Hematopoietic multipotent progenitor cell treated with erythropoietin and hydrocortisone succinate and interleukin-3 and kit ligand, for 15 days (in vitro differentiated cells): Measurements from ENCODE around the gene ZNRF3.
"Not testable (repeated sequence)": the region's sequence is repeated elsewhere in the genome, so short reads cannot be mapped to it uniquely, and the experiment has no call there.

ENCODE experiments used
- DNase-seq: peaks from one replicate; pipeline ENCODE4 v3.0.0-alpha.2; 2015; ENCODE audit warnings: low spot score

The ZNRF3 gene

DNA sequence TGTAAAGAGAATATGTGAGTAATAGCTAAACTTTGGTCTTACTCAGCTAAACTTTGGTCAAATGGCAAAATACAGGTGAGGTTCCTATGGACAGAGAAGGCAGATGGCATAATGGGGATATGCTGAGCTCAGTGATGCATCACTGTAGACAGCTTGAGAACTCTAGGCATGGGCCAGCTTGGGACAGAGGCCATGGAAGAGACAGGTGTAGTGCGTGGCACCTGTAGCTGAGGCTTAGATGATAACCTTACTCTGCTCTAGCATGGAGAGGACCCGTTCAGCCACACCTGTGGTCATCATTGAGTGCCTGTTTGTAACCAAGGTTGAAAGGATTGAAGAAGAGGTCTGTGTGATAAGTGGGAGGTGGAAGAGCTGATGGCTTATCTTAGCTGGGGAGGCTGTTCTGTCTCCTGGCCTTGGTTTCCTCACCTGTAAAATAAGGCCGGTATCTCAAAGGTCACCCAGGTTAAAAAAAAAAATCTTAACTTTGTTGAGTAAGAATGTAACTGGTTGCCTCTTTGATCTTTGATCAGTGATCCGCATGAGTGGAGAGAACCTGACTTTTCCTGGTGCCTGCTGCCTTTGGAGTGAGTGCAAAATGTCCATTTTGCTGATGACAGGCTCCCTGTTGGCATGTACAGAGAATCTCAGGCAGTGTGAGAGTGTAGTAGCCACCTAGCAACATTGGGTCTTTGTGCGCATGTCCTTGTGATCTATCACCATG, 48.6 kb downstream of the ZNRF3 start:
- no peak for DNase-seq

DNA sequence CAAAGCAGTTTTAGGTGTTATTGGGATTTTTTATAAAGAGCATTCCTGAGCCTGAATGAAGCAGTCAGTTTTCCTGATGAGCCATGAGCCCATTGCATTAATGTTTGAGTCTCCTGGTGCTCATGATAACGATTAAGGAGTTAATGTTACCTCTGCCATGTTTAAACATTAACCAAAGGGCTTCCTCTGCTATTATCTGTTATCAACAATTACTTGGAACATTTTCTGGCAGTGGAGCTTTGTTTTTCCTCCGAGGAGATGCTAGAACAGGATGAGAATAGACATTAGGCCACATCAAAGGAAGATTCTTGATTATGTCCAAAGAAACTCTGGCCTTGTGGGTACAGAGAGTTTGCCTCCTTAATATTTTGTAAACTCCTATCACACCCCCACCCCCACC, 49.9 kb downstream of the ZNRF3 start:
- DNase-seq = no peak

DNA sequence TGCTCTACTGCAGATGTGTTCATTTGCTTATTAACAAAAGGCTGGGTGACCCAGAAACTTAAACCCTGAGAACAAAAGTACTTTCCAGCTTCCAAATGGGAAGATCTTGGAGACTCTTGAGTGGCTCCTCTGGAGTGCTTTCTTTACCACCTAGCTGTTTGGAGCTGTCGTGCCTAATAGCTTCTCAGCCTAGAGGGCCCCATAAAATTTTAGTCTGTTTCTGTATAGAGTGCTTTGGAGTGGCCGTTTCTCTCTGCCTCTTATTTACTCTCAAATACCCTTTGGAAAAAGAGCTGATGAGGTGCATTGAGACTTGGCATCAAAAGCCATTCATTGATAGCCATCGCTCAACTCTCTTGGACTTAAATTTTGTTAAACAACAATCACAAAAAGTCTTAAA, 50.7 kb downstream of the ZNRF3 start:
- no peak for DNase-seq

DNA sequence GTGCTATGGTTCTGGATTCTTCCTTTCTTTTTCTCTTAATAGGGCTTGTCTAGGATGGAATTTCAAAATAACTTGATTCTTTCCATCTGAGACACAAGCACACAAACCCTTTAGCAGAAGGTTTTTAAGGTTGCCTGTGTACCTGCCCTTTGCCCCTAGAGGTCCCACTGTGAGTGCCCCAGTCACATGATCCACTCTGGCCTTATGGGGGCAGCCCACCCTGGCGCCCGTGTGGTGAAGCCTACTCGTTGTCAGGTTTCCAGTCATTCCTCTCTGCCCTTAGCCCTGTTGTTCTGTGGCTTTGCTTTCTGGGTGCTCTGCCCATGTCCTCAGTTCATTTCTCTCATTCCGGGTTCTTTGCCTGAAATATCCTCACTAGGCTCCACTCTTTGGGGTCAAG, 51.8 kb downstream of the ZNRF3 start:
- DNase-seq = no peak

DNA sequence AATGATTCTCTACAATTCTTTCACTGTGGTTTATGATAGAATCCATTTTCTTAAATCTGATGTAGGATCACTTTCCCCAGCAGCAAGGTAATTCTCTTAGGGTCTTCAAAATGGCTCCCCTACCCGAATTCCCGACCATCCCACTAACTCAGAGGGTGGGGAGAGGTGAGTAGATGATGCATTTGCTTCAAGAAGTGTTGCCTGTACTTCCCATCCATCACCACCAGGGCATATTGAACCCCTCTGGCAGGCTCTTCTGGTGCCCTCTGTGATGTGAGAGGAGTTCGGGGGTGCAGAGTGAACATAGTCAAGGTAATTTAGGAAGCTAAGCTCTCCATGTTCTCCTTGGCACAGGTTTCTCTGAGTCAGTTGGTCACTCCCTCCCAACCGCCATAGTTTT, 52.3 kb downstream of the ZNRF3 start:
- DNase-seq = no peak

DNA sequence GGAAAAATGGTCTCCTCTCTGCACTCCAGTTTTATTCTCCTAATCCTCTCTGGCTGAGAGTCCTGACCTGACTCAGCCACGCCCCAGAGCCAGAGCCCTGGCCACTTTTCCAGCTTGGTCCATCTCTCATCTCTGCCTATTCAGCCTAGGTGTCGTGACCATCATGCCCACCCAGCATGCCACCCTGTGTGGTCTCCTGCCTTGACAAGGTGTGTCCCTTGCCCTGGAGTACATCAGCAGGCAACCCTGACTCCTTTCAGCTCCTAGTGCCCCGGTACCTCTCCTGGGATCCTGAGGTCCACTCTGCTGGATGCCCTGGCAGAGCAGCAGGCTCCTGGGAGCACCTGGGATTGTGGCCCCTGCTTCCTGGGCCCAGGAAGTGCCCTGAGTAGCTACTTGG, 52.8 kb downstream of the ZNRF3 start:
- DNase-seq = no peak

DNA sequence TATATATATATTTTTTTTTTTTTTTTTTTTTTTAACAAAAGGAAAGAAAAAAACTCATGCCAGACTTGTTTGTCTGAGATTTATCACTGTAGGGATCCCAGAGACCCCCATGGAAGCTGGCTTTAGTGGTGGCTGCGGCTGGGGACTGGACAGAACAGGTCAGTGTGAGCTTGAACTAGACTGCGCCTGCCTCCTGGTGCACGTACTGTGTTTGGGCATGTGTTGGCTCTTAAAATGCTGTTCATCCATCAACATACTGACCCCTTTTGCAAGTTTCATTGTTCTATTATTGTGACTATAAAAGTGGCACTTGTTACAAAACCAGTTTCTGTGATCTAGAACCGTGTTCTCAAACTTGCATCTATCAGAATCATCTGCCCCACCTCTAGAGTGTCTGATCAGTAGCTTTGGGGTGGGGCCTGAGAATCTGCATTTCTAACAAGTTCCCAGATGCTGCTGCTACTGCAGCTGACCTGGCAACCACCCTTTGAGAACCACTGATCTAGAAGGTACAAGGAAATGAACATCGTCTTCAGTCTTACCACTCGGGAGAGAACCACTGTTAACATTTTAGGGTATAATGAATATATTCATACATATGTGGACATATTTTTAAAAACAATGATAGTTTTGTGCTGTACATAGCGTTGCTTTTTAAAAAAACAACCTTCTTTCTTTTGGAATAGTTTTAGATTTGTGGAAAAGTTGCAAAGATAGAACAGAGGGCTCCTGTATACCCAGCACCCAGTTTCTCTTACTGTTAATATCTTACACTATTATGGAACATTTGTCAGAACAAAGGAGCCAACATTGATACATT, 54.0 kb downstream of the ZNRF3 start:
- DNase-seq = no peak

DNA sequence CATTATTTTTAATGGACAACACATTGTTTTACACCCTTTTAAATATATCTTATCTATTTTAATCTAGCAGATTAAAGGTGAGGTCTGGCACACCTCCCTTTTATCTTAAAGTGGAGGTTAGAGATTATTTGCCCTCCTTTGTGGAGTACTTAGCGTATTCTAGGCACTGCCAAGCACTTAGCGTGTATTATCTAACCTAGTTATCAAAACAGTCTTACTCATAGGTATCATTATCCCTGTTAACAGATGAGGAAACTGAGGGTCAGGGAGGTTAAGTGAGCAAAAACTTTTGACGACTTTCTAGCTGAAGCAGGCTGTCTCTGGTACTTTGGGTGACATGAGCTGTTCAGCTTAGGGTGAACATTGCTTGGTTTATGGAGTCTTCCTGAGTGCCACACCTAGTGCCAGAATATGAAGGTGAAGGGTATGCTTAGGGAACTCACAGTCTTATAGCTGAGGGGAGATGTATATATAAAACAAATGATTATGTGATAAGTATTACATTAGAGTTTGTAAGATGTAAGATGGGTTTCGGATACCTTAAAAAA, 55.0 kb downstream of the ZNRF3 start:
- DNase-seq = no peak

DNA sequence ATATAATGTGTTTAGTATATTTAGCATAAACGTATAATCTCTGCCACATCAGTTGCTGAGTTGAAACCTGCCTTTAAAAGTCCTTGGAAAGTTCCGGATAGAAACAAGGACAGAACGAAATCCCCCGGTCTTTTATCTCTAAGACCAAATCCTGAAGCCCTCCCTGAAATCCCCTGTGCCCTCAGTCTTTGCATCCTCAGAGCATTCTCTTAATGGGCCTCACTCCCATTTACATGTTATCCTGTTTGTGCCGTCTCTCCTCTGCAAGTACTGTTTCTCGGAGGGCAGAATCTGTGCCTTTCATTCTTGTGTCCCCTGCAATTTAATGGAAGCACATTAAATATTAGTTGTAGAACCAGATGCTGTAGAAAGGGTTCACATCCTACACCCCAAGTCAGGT, 56.0 kb downstream of the ZNRF3 start:
- DNase-seq = no peak

DNA sequence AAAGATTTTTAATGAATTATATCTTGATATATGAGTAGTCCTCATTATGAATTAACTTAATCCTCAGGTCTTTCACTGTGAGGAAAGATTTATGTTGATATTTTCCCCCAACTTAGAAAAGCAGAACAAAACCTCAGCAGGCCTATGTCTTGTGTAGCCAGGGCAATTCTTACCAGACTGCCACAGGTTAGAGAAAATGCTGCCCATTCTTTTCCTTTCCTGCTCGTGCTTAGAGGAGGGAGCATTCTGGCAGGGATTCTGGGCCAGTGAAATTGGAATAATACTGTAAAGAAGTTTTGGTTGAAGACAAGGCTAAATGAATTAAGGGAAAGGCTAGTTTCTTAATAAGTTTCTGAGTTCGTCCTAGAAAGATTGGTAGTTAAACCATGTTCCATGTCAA, 56.6 kb downstream of the ZNRF3 start:
- no peak for DNase-seq

DNA sequence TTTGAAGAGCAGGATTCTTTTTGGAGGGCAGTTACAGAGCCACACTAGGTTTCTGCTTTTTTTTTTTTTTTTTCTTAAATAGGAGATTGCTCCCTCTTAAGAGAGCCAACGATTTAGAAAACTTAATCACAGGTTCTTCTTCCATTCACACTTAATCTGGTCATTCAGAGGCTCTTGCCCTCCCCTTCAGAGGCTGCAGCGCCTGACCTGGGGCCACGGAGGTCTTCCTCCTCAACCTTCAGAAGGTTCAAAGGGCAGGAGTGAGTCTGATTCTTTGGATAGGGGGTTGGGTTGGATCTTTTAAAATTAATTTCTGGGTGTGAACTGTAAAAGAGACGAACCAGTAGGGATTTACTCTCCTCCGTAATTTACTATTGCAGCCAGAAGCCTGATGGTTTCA, 57.1 kb downstream of the ZNRF3 start:
- no peak for DNase-seq

DNA sequence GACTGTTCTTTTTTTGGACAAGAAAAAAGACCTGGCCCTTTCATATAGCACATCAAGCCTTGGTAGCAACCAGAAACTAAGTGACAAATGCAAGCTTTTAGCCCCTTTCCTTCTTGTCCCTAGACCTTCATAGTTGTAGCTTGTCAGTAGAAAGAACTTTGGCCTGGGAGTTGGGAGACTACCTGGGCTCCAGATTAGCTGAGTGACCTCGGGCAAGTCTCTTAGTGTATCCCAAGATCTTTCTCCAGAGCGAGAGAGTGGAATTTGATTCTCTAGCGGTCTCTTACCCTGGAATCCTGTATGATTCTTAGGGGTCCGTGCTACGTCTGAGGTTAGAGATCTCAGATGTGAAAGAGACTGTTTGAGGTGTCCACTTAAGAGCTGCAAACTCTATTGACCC, 59.0 kb downstream of the ZNRF3 start:
- DNase-seq = no peak

DNA sequence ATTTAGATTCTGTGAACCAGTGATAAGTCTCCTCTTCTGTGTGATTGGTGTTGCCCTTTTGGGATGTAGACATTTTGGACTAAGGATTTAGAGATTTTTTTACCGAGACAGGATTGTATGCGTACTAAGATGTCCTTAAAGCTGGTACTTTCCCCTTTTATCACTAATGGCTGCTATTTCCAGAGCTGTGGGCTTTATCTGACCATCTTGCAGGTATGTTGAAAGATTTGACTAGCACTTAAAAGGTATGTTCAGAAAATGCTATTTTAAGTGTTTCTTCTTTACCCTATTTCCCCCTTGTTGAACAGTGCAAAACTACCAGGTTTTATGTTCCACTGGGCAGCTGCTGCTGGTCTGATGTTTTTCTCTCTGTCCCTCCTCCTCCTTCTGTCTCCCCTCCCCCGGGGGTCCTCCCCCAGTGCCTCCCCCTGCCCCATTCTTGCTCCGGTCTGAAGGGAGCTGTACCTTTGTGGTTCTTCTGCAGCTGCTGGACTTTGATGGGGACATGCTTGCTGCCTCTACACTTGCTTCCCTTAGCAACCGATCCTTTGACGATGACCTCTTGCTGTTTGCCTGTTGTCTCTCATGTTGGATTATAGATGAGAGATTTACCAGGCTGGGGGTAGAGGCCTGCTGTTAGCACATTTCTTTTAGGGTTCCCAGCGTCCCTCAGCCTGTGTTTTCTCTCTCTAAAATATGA, 59.6 kb downstream of the ZNRF3 start:
- no peak for DNase-seq

DNA sequence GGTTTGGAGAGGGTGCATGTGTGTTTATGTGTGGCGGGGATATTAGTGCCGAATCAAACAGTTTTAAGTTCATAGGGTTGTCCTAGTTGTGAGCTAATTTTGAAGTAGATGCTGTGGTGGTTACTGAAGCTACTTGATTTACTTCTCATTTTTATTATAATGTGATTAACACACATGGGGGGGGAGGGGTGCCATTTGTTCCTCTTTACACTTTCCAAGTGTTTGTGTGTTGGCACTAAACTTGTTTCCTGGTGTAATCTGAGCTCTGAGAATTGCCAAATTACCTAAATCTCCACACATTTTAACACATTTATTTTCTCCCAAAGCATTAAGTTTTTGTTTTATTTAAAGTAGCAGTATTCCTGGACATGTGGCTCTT, 60.1 kb downstream of the ZNRF3 start:
- DNase-seq = no peak

DNA sequence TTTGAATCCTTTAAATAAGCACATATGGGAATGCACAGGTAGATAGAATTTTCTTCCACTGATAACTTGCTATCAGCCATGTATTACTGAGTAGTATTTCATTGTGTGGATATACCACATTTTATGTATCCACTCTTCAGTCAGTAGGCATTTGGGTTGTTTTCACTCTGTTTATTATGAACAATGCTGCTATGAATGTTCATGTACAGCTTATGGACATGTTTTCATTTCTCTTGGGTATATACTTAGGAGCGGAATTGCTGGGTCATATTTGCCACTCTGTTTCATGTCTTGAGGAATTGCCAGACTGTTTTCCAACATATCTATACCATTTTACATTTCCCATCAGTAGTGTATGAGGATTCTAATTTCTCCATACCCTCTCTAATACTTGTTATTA, 63.8 kb downstream of the ZNRF3 start:
- DNase-seq = no peak

DNA sequence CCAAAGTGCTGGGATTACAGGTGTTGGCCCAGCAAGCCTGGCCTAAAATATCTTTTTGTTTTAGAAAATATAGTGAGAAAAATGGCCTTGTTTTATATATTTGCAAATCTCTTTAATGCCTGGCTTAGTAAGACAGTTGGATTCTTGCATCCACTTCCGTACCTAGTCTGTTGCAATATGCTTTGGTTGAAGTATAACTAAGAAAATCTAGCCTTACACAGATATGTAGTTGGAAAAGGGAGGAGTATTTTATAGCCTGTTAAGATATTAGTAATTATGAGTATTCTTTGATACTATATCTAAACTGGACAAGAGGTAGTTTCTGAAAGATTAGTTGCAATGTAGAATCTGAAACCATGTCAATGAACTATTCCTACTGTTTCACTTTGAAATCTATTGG, 65.1 kb downstream of the ZNRF3 start:
- DNase-seq = no peak

DNA sequence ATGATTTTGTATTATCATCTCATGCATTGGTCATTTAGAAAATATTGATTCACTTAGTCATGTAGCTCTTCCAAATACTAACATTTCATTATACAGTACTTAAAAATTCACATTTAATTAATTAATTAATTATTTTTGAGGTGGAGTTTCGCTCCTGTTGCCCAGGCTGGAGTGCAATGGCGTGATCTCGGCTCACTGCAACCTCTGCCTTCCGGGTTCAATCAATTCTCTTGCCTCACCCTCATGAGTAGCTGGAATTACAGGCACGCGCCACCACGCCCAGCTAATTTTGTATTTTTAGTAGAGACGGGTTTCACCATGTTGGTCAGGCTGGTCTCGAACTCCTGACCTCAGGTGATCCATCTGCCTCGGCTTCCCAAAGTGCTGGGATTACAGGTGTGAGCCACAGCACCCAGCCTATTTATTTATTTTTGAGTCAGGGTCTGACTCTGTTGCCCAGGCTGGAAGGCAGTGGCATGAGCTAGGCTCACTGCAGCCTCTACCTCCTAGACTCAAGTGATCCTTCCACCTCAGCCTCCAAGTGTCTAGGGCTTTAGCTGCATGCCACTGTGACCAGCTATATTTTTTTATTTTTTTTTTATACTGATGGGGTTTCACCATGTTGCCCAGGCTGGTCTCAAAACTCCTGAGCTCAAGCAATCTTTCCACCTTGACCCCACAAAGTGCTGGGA, 65.6 kb downstream of the ZNRF3 start:
- DNase-seq = not testable (repeated sequence)

DNA sequence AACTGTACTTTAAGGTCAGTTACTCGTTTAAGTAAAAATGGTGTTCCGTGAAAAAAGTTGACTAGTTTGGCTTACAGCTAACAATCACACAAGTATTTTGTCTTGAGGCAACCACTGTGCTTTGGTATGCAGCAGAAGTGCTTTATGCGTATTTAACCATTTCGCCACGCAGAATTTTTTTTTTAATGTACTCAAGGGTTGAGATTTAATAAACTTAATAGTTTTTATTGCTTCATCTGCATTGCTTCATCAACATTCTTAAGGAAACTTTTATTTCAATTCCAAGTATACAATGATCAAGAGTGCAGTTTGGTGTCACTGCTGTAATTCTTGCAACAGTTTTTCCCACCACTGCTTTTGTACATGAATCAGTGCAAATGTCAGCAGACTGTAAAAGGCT, 66.4 kb downstream of the ZNRF3 start:
- DNase-seq = no peak

DNA sequence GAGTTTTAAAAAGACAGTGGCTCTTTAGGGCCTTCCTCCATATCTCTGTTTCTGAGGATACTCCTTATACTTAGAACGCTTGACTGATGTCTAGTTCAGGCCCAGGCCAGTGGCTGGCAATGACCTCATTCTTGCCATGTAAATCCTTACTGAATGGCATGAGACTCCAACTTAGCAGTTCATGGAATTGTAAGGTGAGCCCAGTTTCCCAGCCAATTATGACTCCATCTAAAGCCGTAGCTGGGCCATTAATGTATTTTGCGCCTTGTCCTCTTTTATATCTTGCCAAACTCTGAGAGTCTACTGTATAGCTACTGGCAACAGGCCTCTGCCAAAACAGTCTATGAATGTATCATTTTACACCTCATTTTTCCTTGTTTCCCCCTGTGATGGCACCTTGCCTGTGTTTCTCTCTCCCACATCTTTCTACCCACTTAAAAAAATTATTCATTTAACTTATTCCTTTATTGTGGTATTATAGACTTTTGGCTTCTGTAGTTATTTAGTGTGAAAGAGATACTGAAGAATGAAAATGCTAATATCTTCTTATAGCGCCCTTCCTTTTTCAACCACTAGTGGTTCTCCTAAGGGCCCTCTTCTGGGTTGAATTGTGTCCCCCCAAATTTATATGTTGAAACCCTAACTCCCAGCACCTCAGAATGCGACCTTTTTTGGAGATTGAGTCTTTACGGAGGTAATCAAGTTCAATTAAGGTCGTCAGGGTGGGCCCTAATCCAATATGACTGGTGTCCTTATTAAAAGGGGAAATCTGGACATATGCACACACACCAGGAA, 67.4 kb downstream of the ZNRF3 start:
- DNase-seq = no peak

DNA sequence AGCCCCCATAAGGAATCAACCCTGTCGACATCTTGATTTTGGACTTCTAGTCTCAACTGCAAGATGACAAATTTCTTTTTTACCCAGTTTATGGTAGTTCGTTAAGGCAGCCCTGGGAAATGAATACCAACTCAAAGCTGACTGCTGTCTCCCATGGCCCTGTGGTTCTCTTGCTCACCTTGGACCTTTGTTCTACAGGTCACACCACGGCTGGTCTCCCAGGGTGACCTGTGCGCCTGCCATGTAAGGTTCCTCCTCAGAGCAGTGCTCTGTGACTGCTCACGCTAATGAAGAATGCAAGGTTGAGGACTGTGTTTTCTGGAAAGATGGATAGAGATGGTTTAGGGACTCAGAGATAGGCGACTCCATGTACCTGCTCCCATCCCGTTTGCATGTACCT, 68.2 kb downstream of the ZNRF3 start:
- no peak for DNase-seq

DNA sequence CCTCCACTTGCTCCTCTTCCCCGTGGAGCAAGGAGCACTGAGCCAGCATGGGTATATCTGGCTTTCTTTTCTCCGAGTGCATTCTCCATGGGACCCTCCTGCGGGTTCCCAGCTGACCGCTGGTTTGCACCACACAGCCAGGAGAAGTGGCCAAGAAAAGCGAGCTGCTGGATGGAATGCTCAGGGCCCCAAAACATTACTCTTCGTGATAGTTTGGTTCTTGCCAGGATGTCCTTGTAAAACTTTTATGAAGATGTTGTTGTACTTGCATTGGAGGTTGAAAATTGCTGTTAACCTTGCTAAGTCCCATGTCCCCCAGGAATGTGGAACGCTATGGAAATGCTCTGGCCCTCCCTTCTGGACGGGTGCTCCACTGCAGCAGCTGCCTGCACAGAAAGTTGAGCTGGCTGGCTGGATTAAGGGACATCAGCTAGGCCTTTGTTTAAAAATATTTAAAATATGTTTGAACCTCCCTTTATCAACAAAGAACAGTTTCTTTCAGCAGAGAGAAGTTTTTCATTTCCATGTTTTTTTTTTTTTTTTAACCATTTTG, 68.7 kb downstream of the ZNRF3 start:
- no peak for DNase-seq
